Measurements from ENCODE around the gene PDE4B. TPM values are rescaled to one million over a fixed set of nuclear protein-coding genes. Genes with fewer than 3 reads are reported as not detected.
"Not testable (repeated sequence)": the region's sequence is repeated elsewhere in the genome, so short reads cannot be mapped to it uniquely, and the experiment has no call there.

Gene PDE4B
- total RNA-seq, 1 donor from 2014 or later: 0.57 TPM

GRCh38 chr1:66046415-66046814 lies 253.7 kb downstream of the PDE4B start:
- no peaks in the 10 kb centered on the region for H3K36me3 Mint-ChIP-seq (ENCODE audit: low read depth)
- H3K27ac Mint-ChIP-seq (ENCODE audit: unreplicated experiment): no peak overlapping the region
- no peaks in the 10 kb centered on the region for H3K9me3 Mint-ChIP-seq (ENCODE audit: low read depth)
- DNase-seq (ENCODE audit: low spot score): no peak
- H3K4me3 Mint-ChIP-seq (ENCODE audit: unreplicated experiment): no peak overlapping the region
- no peaks in the 10 kb centered on the region for H3K4me1 Mint-ChIP-seq (ENCODE audit: low read depth)
- no peak for TF ChIP-seq CTCF (IDR thresholded peaks at IDR 0.05)
- H3K27me3 Mint-ChIP-seq (ENCODE audit: low read depth): peaks cover 10% of the 10 kb centered on the region

GRCh38 chr1:66048011-66048410 lies 255.3 kb downstream of the PDE4B start:
- H3K9me3 Mint-ChIP-seq (ENCODE audit: low read depth): no peaks in the 10 kb centered on the region
- DNase-seq (ENCODE audit: low spot score): no peak
- TF ChIP-seq CTCF (IDR thresholded peaks at IDR 0.05): no peak
- H3K4me1 Mint-ChIP-seq (ENCODE audit: low read depth): no peaks in the 10 kb centered on the region
- no peaks in the 10 kb centered on the region for H3K36me3 Mint-ChIP-seq (ENCODE audit: low read depth)
- no peak overlapping the region for H3K27ac Mint-ChIP-seq (ENCODE audit: unreplicated experiment)
- H3K27me3 Mint-ChIP-seq (ENCODE audit: low read depth): peaks cover 9% of the 10 kb centered on the region
- H3K4me3 Mint-ChIP-seq (ENCODE audit: unreplicated experiment): no peak overlapping the region

GRCh38 chr1:66050123-66050522 lies 257.4 kb downstream of the PDE4B start:
- Mint-ChIP-seq H3K9me3 (ENCODE audit: low read depth) (no peaks in the 10 kb centered on the region), H3K4me3 (ENCODE audit: unreplicated experiment) (no peak overlapping the region), H3K36me3 (ENCODE audit: low read depth) (no peaks in the 10 kb centered on the region), H3K27me3 (ENCODE audit: low read depth) (peaks cover 8% of the 10 kb centered on the region), H3K27ac (ENCODE audit: unreplicated experiment) (no peak overlapping the region), H3K4me1 (ENCODE audit: low read depth) (no peaks in the 10 kb centered on the region)
- no peak for DNase-seq (ENCODE audit: low spot score)
- no peak for TF ChIP-seq CTCF (IDR thresholded peaks at IDR 0.05)

GRCh38 chr1:66050633-66051032 lies 257.9 kb downstream of the PDE4B start:
- no peak for TF ChIP-seq CTCF (IDR thresholded peaks at IDR 0.05)
- Mint-ChIP-seq H3K9me3 (ENCODE audit: low read depth) (no peaks in the 10 kb centered on the region), H3K36me3 (ENCODE audit: low read depth) (no peaks in the 10 kb centered on the region), H3K4me1 (ENCODE audit: low read depth) (no peaks in the 10 kb centered on the region), H3K4me3 (ENCODE audit: unreplicated experiment) (no peak overlapping the region), H3K27me3 (ENCODE audit: low read depth) (peaks cover 7% of the 10 kb centered on the region), H3K27ac (ENCODE audit: unreplicated experiment) (no peak overlapping the region)
- no peak for DNase-seq (ENCODE audit: low spot score)

- no peak overlapping the region for H3K4me3 Mint-ChIP-seq (ENCODE audit: unreplicated experiment)
- no peaks in the 10 kb centered on the region for H3K4me1 Mint-ChIP-seq (ENCODE audit: low read depth)
- H3K36me3 Mint-ChIP-seq (ENCODE audit: low read depth): peaks cover 3% of the 10 kb centered on the region
- peaks cover 7% of the 10 kb centered on the region for H3K9me3 Mint-ChIP-seq (ENCODE audit: low read depth)
- TF ChIP-seq CTCF (IDR thresholded peaks at IDR 0.05): no peak
- no peak overlapping the region for H3K27ac Mint-ChIP-seq (ENCODE audit: unreplicated experiment)
- DNase-seq (ENCODE audit: low spot score): no peak
- peaks cover 6% of the 10 kb centered on the region for H3K27me3 Mint-ChIP-seq (ENCODE audit: low read depth)
Observed at GRCh38 chr1:66055092-66055491, 262.4 kb downstream of the PDE4B start.

- H3K4me1 Mint-ChIP-seq (ENCODE audit: low read depth); DNase-seq (ENCODE audit: low spot score); H3K36me3 Mint-ChIP-seq (ENCODE audit: low read depth); H3K27ac Mint-ChIP-seq (ENCODE audit: unreplicated experiment); H3K4me3 Mint-ChIP-seq (ENCODE audit: unreplicated experiment); H3K9me3 Mint-ChIP-seq (ENCODE audit: low read depth): not testable (repeated sequence)
- H3K27me3 Mint-ChIP-seq (ENCODE audit: low read depth): peaks cover 21% of the 10 kb centered on the region
Observed at GRCh38 chr1:66057448-66057847, 264.8 kb downstream of the PDE4B start.
